ENCODE measurements around the gene DDX3X. TPM values are rescaled to one million over a fixed set of nuclear protein-coding genes. Genes with fewer than 3 reads are reported as not detected.
"Not testable (repeated sequence)": the region's sequence is repeated elsewhere in the genome, so short reads cannot be mapped to it uniquely, and the experiment has no call there.

DDX3X gene
- total RNA-seq, 2 experiments from 2014 or later, result 181 to 227 TPM

DNA sequence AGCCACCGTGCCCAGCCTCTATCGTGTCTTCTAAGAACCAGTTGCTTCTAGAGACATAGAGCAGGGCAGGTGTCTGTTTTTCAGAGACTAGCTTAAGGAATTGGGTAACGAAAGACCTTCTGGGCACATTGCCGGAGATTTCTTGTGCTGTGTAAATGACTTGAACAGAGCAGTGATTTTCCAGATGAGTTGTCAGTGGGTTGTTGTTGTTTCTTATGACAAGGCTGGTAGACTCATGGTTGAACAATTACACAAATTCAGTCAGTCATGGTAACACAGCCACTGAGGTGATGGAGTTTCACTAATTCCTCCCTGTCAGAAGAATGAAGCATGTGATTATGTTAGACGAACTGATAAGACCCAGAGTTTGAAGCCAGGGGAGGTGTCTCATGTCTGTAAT lies 20.5 kb upstream of the DDX3X start:
- POLR2A ChIA-PET, result no interaction called here
- Mint-ChIP-seq H3K4me3 (no peak overlapping the region), H3K27ac (no peak overlapping the region)

GRCh38 chrX:41314204-41314603 lies 19.8 kb upstream of the DDX3X start:
- no peak overlapping the region for H3K27ac Mint-ChIP-seq
- ChIA-PET POLR2A (no interaction called here), CTCF (interaction anchor here (0.6 to 0.7 kb wide), 2 partner anchors 19 to 247 kb away, joined by 3 to 5 read pairs; partner anchors contain the start of gene DDX3X)
- H3K4me3 Mint-ChIP-seq, result no peak overlapping the region
- peaks cover 3% of the 10 kb centered on the region for H3K9me3 Mint-ChIP-seq
- no peak for DNase-seq
- peaks cover 3% of the 10 kb centered on the region for H3K4me1 Mint-ChIP-seq
- no peaks in the 10 kb centered on the region for H3K36me3 Mint-ChIP-seq (ENCODE audit: low read depth)
- H3K27me3 Mint-ChIP-seq, result no peaks in the 10 kb centered on the region

More for the DNA sequence above, 20.5 kb upstream of the DDX3X start:
- no peaks in the 10 kb centered on the region for H3K27me3 Mint-ChIP-seq
- no peak for DNase-seq
- H3K9me3 Mint-ChIP-seq, result peaks cover 3% of the 10 kb centered on the region
- no peaks in the 10 kb centered on the region for H3K36me3 Mint-ChIP-seq (ENCODE audit: low read depth)
- peaks cover 3% of the 10 kb centered on the region for H3K4me1 Mint-ChIP-seq
- CTCF ChIA-PET, result interaction anchor here (0.5 to 1.9 kb wide), 6 partner anchors 9 to 270 kb away, joined by 3 to 7 read pairs (median 3); partner anchors contain the start of gene USP9X

GRCh38 chrX:41314881-41315280 lies 19.1 kb upstream of the DDX3X start:
- Mint-ChIP-seq H3K27me3 (no peaks in the 10 kb centered on the region), H3K4me3 (no peak overlapping the region), H3K27ac (no peak overlapping the region), H3K36me3 (ENCODE audit: low read depth) (no peaks in the 10 kb centered on the region), H3K4me1 (peaks cover 3% of the 10 kb centered on the region), H3K9me3 (peaks cover 3% of the 10 kb centered on the region)
- no peak for DNase-seq
- ChIA-PET CTCF (interaction anchor here (0.7 kb wide), 1 partner anchor 19 kb away, joined by 5 read pairs; the partner anchor contains the start of gene DDX3X), POLR2A (no interaction called here)

GRCh38 chrX:41316266-41316665 lies 17.7 kb upstream of the DDX3X start:
- H3K4me3 Mint-ChIP-seq; CTCF ChIA-PET; H3K36me3 Mint-ChIP-seq (ENCODE audit: low read depth); DNase-seq; H3K27me3 Mint-ChIP-seq; H3K9me3 Mint-ChIP-seq; H3K27ac Mint-ChIP-seq; H3K4me1 Mint-ChIP-seq: not testable (repeated sequence)
- POLR2A ChIA-PET, result interaction anchor here (0.7 kb wide), 1 partner anchor 727 kb away, joined by 5 read pairs; no protein-coding TSS in a partner anchor

DNA sequence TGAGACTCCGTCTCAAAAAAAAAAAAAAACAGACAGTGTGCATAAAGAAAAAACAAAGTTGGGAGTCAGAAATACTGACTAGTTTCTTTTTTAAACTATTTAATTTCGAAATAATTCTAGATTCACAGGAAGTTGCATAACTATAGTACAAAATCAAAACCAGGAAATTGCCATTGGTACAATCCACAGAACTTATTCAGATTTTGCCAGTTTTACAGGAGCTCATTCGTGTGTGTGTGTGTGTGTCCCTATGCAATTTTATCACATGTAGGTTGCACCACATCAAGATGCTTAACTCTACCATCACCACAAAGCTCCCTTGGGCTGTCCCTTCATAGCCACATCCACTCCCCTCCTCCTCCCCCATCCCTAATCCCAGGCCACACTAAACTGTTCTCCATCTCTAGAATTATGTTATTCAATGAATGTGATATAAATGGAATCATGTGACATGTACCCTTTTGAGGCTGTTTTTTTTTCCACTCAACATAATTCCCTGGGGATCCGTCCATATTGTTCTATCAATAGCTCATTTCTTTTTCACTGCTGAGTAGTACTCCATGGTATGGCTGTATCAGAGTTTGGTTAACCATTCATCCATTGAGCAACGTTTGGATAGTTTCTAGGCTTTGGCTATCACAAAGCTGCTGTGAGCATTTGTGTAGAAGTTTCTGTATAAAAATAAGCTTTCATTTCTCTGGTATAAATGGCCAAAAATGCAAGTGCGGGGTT lies 16.3 kb upstream of the DDX3X start:
- Mint-ChIP-seq H3K27ac (no peak overlapping the region), H3K36me3 (ENCODE audit: low read depth) (no peaks in the 10 kb centered on the region), H3K27me3 (no peaks in the 10 kb centered on the region), H3K9me3 (peaks cover 3% of the 10 kb centered on the region), H3K4me1 (no peaks in the 10 kb centered on the region), H3K4me3 (no peak overlapping the region)
- CTCF ChIA-PET, result interaction anchor here (0.6 to 1.1 kb wide), 4 partner anchors 15 to 1231 kb away, joined by 3 to 6 read pairs (median 4); no protein-coding TSS in a partner anchor
- DNase-seq, result no peak
- POLR2A ChIA-PET, result no interaction called here

- Mint-ChIP-seq H3K36me3 (ENCODE audit: low read depth) (no peaks in the 10 kb centered on the region), H3K27me3 (no peaks in the 10 kb centered on the region)
Observed at GRCh38 chrX:41320393-41320792, 13.6 kb upstream of the DDX3X start.

GRCh38 chrX:41322821-41323603 lies 10.9 kb upstream of the DDX3X start:
- Mint-ChIP-seq H3K27ac (no peak overlapping the region), H3K4me1 (peaks cover 1% of the 10 kb centered on the region), H3K9me3 (no peaks in the 10 kb centered on the region), H3K27me3 (no peaks in the 10 kb centered on the region), H3K4me3 (no peak overlapping the region), H3K36me3 (ENCODE audit: low read depth) (no peaks in the 10 kb centered on the region)
- POLR2A ChIA-PET, result no interaction called here
- CTCF ChIA-PET, result interaction anchor here (0.7 to 1.7 kb wide), 2 partner anchors 8 to 20 kb away, joined by 3 to 4 read pairs; no protein-coding TSS in a partner anchor
- DNase-seq, result no peak

More at GRCh38 chrX:41320393-41320792, 13.6 kb upstream of the DDX3X start:
- Mint-ChIP-seq H3K9me3 (peaks cover 3% of the 10 kb centered on the region), H3K4me3 (no peak overlapping the region), H3K27ac (no peak overlapping the region), H3K4me1 (no peaks in the 10 kb centered on the region)
- ChIA-PET POLR2A (interaction anchor here (0.7 kb wide), 1 partner anchor 28 kb away, joined by 9 read pairs; no protein-coding TSS in a partner anchor), CTCF (interaction anchor here (0.6 kb wide), 1 partner anchor 10 kb away, joined by 3 read pairs; no protein-coding TSS in a partner anchor)
- DNase-seq, result no peak

DNA sequence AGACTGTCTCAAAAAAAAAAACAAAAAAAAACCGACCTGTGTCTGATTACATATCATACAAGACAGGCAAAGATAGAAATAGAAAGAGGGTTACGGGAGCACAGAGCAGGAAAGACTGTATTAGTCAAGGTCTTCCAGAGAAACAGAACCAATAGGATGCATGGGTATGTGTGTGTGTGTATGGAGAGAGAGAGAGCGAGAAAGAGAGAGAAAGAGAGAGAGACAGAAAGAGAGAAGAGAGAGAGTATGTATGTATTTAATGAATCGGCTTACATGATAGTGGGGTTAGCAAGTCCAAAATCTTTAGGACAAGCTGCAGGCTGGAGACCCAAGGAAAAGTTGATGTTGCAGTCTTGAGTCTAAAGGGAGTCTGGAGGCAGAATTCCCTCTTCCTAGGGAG lies 7.5 kb upstream of the DDX3X start:
- ChIA-PET CTCF (interaction anchor here (0.5 to 1.1 kb wide), 4 partner anchors 57 to 516 kb away, joined by 3 to 4 read pairs (median 4); no protein-coding TSS in a partner anchor), POLR2A (no interaction called here)
- peaks cover 18% of the 10 kb centered on the region for H3K4me1 Mint-ChIP-seq
- no peaks in the 10 kb centered on the region for H3K27me3 Mint-ChIP-seq
- no peak overlapping the region for H3K27ac Mint-ChIP-seq
- no peaks in the 10 kb centered on the region for H3K36me3 Mint-ChIP-seq (ENCODE audit: low read depth)
- no peak overlapping the region for H3K4me3 Mint-ChIP-seq
- H3K9me3 Mint-ChIP-seq, result no peaks in the 10 kb centered on the region
- no peak for DNase-seq

DNA sequence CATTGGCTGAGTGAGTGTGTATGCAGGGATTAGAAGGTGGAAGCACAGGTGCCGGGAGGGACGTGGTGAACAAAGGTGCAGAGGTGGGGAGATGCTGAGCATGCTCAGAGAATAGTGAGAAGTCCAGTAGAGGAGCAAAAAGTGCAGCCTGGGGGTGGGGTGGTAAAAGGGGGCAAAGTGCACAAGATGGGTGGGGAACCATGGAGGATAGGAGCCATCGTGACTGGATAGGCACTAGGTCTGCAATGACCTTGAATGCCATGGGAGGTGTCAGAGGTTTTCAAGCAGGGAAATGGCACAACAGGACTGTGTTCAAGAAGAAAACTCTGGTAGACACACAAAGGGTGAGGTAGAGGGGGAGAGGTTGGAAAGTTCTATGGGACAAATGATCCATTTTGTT lies 6.6 kb upstream of the DDX3X start:
- POLR2A ChIA-PET, result no interaction called here
- H3K4me3 Mint-ChIP-seq, result no peak overlapping the region
- CTCF ChIA-PET, result no interaction called here
- peaks cover 20% of the 10 kb centered on the region for H3K4me1 Mint-ChIP-seq
- H3K27me3 Mint-ChIP-seq, result no peaks in the 10 kb centered on the region
- H3K36me3 Mint-ChIP-seq (ENCODE audit: low read depth), result no peaks in the 10 kb centered on the region
- H3K9me3 Mint-ChIP-seq, result no peaks in the 10 kb centered on the region
- no peak for DNase-seq
- no peak overlapping the region for H3K27ac Mint-ChIP-seq

DNA sequence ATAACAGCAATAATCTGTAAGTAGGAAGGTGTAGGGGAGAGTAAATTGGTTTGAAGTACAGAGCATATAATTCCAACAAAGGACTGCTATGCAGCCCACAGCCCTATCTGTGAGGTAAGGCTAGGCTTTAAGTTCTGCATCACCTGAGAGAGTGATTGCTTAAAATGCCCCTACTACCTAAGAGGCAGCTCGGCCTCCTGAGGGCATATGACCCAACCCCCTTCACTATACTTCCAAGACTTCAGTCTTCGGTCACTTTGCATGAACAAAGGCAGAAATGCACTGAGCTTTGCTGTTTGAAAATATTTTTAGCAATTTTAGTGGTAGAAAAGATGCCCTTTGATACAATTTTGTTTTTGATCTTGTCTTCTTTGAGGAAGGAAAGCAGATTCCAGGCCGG lies 4.9 kb upstream of the DDX3X start:
- no peak overlapping the region for H3K27ac Mint-ChIP-seq
- CTCF ChIA-PET, result no interaction called here
- no peaks in the 10 kb centered on the region for H3K27me3 Mint-ChIP-seq
- POLR2A ChIA-PET, result no interaction called here
- no peaks in the 10 kb centered on the region for H3K36me3 Mint-ChIP-seq (ENCODE audit: low read depth)
- no peak for DNase-seq
- no peaks in the 10 kb centered on the region for H3K9me3 Mint-ChIP-seq
- H3K4me1 Mint-ChIP-seq, result peaks cover 20% of the 10 kb centered on the region
- no peak overlapping the region for H3K4me3 Mint-ChIP-seq

DNA sequence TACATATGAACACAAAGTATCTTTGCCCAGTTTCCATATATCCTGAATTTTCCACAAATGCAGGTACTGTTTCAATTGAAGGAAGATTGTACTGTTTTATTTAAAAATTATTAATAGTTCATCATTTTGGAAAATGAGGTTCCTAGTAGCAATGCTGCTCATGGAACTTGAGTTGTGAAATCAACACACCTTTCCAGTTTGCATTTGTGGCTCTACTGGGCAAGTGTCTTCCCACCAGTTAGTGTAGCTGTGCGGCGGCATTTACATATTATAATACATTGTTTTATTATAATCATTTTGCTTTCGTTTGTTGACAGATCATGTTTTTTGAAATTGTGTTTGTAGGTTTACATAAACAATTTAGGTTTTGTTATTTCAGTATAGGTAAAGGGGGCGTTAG lies 2.0 kb upstream of the DDX3X start:
- DNase-seq, result no peak
- H3K4me3 Mint-ChIP-seq, result peak overlapping the region; percentile 93
- no peaks in the 10 kb centered on the region for H3K27me3 Mint-ChIP-seq
- H3K27ac Mint-ChIP-seq, result peak overlapping the region; percentile 100
- POLR2A ChIA-PET, result no interaction called here
- no peaks in the 10 kb centered on the region for H3K9me3 Mint-ChIP-seq
- peaks cover 22% of the 10 kb centered on the region for H3K4me1 Mint-ChIP-seq
- H3K36me3 Mint-ChIP-seq (ENCODE audit: low read depth), result peaks cover 15% of the 10 kb centered on the region
- CTCF ChIA-PET, result interaction anchor here (0.8 to 1.2 kb wide), 2 partner anchors 8 to 9 kb away, joined by 3 to 4 read pairs; no protein-coding TSS in a partner anchor

DNA sequence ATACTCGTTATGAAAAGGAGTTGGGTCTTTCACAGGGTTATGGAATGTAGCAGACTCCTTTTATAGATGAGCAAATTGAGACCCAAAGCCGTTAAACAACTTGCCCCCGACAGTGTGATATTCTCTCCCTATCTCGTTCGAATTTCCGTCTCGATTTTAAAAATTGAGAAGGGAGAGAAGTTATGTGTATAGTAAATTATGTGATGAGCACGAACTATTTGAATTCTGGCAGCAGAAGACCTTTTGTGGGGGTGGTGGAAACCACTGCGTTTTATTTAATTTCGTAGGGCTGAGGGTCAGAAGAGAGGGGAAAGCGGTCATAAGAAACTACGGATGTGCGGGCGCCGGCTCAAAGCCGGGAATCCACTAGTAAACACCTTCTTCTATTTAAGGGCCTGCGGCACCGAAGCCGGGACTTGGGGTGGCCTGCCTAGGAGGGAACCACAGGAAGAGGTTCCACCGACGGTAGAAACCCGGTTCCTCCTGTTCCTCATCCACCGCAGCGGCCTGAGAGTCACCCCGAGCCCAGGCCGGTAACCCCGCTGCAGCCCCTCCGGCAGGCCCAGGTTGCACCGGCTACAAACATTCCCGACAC lies 1.5 kb upstream of the DDX3X start:
- peak; percentile 37 for DNase-seq
- CTCF ChIA-PET, result no interaction called here

More for the DNA sequence above, 1.5 kb upstream of the DDX3X start:
- Mint-ChIP-seq H3K4me3 (peak overlapping the region; percentile 93), H3K4me1 (peaks cover 21% of the 10 kb centered on the region), H3K36me3 (ENCODE audit: low read depth) (peaks cover 20% of the 10 kb centered on the region), H3K9me3 (no peaks in the 10 kb centered on the region), H3K27me3 (no peaks in the 10 kb centered on the region), H3K27ac (peak overlapping the region; percentile 100)
- POLR2A ChIA-PET, result no interaction called here

Data from activated CD4-positive, alpha-beta T cell treated with anti-CD3 and anti-CD28 coated beads, Interleukin-2, amount 10 ng/mL, durations not matched to agents 7 days and 5 days (primary cell).